GM18520 (cell line): ENCODE results near the gene DENND4A.
"Not testable (repeated sequence)": the region's sequence is repeated elsewhere in the genome, so short reads cannot be mapped to it uniquely, and the experiment has no call there.

ENCODE experiments used
- ATAC-seq: cut with Tn5 transposase; IDR thresholded peaks from one replicate; pipeline ENCODE4 v1.9.1; 2021; ENCODE audit not compliant: unreplicated experiment

The DENND4A gene

DNA sequence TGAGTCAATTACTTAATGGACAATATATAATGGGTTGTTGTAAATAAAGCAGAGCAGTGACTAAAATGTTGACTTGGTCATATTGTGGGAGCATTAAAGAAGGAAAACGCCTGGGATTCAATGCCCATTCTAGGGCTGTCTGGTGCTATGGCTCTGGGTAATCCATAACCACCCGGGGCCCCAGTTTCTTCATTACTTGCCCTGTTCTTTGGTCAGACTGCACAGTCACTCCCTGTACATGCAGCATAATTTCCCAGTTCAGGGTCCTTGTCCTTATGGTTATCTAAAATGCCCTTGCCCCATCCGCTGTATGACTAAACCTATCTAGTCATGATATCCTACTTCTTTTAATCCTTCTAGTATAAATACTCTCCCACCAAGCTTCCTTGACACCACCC, 27.5 kb upstream of the DENND4A start:
- ATAC-seq = no peak

DNA sequence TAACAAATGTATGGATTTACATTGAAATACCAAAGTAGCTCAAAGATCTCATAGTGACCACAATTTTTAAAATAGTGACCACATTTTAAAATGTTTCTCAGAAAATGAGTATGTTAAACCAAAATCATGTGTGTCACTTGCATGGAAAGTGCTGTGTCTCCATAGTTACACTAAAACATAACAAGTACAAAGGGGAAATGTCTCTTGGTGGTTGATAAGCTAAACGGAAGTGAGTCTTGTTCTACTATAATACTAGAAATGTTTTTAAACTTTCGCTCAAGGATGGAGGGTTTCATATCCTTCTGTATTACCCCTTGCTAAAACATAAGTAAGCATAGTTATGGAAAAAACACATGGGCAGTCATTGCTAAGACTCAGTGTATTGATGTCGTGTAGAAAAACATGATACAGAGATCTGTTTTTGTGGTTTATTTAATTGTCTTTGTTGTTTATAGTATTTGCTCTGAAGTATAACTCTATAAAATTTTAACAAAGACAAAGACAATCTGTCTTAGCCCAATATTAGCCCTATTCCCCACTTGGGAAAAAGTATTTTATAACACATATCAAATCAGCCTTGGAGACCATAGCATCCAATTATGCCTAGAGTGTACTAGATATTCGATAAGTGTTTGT, 27.0 kb upstream of the DENND4A start:
- peak; percentile 74 for ATAC-seq

DNA sequence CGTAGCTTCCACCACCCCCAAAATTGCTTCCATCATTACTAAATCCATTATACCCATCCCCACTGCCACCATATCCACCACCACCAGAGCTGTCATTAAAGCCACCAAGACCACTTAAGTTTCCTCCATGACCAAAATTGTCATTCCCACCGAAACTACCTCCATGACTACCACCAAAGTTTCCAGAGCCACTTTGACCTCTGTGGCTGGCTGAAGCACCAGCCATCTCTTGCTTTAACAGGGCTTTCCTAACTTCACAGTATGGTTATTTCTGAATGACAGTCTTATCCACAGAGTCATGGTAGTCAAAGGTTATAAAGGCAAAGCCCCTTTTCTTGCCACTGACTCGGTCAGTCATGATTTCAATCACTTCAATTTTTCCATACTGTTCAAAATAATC, 24.3 kb upstream of the DENND4A start:
- no peak for ATAC-seq

DNA sequence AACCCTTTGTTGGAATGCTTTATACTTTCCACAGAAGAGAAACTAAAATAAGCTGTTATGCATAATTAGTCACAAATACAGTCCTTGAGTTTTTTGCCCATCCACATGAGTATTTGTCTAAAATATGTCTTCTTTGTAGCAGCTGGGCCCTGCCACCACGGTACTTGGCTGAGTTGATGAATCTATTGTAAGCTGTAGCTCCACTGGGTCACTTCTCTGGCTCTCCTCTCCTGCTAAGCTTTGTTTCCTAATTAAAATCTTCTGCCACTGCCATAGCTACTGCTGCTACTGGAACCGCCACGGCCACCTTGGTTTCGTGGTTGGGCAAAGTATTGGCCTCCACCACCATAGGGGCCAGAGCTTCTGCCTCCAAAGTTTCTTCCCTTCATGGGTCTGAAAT, 23.9 kb upstream of the DENND4A start:
- not testable (repeated sequence) for ATAC-seq

DNA sequence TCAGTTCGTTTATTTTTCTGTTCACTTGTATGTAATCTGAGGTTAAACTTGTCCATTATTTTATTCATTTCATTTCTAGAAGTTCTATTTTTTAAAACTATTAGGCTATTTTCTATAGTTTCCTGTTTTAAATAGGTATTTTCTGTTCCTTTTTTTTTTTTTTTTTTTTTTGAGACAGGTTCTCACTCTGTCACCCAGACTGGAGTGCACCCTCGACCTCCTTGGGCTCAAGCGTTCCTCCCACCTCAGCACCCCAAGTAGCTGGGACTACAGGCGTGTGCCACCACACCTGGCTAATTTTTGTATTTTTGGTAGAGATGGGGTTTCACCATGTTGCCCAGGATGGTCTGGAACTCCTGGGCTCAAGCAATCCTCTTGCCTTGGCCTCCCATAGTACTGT, 22.2 kb upstream of the DENND4A start:
- ATAC-seq = not testable (repeated sequence)

DNA sequence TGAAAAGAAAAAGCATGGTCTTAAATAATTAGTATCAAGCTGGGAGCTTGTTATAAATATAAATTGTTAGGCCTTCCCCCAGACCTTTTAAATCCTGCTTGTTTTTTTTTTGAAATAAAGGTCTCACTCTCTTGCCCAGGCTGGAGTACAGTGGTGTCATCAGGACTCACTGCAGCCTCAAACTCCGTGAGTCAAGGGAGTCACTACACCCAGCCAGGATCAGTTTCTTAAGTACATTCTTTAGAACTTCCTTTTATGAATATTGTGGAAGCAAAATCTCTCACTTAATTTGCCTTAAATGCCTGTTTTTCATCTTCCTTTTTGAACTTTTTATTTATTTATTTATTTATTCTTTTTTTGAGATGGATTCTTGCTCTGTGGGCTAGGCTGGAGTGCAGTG, 20.8 kb upstream of the DENND4A start:
- no peak for ATAC-seq

DNA sequence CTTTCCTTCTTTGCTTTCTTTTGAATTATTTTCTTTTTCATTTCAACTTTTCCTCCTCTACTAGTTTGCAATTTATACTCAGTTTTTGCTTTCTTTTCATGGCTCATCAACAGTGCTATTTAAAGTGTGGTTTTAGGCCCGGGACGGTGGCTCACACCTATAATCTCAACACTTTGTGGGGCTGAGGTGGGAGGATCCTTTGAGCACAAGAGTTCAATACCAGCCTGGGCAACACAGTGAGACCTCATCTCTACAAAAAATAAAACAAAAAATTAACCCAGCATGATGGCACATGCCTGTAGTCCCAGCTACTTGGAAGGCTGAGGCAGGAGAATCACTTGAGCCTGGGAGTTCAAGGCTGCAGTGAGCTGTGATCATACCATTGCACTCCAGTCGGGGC, 20.4 kb upstream of the DENND4A start:
- no peak for ATAC-seq

DNA sequence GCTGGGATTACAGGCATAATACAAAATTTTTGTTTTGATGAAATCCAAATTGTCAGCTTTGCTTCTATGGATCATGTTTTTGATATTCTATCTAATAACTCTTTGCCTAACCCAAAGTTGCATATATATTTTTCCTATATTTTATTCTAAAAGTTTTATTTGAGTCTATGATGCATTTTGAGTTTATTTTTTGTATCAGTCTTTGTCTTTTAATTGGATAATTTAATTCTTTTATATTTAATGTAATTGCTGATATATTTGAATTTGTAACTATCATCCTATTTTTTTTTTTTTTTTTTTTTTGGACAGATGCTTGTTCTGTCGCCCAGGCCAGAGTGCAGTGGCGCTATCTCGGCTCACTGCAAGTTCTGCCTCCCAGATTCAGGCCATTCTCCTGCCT, 19.7 kb upstream of the DENND4A start:
- ATAC-seq = no peak

DNA sequence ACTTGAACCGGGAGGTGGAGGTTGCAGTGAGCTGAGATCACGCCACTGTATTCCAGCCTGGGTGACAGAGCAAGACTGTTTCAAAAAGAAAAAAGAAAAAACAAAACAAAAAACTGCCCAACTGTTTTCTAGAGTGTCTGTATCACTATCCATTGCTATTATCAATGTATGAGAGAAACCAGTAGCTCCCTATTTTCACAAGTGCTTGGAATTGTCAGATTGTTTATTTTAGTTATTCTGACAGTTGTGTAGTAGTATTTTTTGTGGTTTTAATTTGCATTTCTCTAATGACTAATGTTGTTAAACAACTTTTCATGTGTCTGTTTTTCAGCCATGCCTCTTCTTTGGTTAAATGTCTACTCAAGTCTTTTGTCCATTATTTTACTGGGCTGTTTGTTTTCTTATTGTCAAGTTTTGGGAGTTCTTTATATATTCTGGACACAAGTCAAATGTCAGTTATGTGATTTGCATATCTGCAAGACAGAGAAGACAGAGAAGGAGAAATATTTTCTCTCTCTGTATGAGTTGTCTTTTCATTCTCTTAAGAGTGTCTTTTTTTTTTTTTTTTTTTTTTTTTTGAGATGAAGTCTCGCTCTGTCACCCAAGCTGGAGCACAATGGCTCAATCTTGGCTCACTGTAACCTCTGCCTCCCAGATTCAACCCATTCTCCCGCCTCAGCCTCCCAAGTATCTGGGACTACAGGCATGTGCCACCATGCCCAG, 19.1 kb upstream of the DENND4A start:
- not testable (repeated sequence) for ATAC-seq

DNA sequence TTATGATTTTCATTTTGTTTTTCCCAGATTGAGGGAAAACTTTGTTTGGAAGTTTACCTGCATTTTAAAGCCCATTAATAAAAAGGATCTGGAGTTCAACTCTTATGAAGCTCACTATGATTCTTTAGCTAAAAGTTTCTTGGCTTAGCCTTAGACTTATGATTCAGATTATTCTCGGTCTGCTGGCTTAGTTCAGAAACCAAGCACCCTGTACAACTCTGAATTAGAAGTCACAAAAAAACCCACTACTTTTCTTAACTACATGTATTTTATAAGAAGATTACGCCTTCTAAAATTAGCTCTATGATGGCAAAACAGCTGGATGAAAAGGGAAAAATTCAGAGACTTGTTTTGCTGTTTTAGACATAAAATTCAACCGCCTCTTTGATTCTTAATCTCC, 14.3 kb upstream of the DENND4A start:
- ATAC-seq = no peak

DNA sequence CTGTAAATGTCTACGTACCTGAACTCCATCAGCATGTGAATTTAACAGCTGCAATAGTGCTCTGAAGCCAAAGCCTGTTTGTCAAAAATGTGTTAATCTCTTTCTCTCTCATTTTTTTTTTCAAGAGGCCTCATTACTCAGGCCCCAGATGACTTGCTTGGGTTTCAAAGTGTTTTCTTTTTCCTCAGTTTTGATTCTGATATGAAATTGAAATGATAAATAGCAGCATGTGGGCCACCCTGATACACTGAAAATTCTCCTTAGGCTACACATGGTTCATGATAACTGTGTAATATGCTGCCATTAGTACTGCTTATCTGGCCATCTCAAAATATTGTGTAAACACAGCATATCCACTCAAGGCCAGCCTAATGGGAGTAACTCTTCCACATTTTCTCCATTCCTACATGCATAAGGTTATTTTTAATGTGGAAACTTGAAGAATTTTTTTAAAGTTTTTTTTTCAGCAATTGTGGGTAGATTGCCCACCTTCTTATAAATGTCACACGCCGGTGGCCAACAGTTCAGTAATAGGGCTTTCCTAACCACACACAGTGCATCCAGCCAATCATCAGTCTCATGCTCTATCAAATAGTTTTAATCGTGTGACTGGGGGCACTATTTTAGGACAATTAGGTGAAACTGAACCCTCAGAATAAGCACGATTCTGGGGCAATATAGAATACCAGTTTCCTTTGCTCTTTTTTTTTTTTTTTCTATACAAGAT, 13.1 kb upstream of the DENND4A start:
- ATAC-seq = no peak

DNA sequence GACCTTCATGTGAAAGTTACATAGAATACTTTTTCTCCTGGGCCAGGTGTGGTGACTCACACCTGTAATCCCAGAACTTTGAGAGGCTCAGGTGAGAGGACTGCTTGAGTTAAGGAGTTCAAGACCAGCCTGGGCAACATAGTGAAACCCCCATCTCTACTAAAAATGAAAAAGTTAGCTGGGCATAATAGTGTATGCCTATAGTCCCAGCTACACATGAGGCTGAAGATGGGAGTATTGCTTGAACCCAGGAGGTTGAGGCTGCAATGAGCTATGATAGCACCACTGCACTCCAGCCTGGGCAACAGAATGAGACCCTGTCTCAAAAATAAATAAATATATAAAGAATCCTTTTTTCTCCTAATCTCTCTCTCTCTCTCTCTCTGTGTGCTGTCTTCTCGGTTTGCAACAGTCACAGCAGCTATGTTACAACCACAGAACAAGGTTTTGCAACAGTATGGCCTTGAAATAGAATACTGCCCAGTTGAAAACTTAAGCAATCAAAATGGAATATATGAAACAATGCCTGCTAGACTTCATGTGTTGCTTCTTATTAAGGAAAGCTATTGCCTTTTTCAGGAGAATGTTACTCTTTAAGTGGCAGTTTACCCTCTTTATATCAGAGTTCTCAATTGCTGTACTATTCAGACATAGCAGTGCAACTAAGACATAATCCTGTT, 12.3 kb upstream of the DENND4A start:
- no peak for ATAC-seq

DNA sequence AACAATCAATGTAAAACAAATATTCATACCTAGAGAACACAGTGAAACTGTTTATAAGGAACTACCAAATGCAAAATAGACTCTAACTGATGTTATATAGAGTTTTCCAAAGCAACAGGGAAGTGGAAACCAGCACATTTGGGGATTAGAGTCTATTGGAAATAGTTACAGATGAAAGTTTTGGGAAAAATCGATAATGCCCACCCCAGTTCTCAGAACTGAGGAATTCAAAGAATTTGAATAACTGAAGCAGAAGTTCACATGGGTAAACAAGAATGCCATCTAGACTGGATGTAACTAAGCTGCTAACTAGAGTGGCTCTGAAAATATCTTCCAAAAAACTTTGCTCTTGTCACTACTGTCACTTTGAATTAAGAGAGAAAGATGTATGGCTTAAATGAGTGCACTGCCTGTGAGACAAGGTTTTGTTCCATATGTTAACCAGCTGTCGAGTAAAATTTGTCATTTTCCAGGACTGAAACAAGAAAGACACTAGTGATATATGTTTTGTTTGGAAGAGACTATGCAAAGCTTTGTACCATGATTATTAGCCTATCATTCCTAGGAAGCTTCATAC, 9.2 kb upstream of the DENND4A start:
- no peak for ATAC-seq

DNA sequence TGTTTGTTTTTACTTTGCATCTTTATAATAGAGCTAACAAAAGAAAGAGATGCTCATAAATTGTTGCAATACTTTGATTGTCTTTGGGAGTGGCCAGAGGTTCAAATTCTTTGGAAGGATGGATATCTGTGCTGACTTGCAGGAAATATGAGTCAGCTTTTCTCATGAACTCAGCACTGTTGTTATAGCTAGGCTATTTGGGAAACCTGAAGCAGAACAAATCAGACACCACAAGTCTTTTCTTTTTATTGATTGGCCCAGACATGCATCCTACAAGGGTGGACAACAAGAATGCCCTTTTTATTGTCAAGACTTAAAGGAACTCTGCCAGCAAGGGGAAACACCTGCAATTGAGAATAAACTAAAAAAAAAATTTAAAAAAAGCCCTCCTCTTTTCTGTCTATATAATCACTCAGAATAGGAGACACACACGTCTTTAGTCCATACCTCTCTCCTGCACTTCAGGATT, 4.6 kb upstream of the DENND4A start:
- no peak for ATAC-seq

DNA sequence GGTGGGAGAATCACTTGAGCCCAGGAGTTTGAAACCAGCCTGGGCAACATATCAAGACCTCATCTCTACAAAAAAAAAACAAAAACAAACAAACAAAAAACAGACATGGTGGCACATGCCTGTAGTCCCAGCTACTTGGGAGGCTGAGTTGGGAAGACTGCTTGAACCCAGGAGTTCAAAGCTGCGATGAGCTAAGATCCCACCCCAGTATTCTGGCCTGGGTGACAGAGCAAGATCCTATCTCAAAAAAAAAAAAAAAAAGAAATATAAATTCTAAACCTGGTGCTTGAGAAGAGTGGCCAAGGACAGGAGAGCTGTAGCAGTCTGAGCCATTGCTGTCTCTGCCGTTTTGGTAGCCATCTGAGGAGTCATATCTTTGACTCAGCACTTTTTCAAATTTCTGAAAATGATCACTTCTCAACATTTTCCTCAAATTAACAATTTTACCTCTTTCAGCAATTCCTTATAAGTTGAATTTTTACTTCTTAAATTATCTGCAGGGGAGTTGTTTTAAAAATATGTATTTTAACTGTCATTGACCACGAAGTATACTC, 3.6 kb upstream of the DENND4A start:
- no peak for ATAC-seq

DNA sequence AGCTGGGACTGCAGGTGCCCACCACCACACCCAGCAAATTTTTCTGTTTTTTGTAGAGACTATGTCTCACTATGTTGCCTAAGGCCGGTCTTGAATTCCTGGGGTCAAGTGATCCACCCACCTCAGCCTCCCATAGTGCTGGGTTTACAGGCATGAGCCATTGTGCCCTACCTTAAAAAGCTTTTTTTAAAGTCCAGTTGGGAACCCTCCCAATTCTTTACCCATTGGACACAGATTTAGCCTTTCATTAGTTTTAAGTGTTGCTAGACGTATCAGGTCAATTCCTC, 1.7 kb upstream of the DENND4A start:
- no peak for ATAC-seq

DNA sequence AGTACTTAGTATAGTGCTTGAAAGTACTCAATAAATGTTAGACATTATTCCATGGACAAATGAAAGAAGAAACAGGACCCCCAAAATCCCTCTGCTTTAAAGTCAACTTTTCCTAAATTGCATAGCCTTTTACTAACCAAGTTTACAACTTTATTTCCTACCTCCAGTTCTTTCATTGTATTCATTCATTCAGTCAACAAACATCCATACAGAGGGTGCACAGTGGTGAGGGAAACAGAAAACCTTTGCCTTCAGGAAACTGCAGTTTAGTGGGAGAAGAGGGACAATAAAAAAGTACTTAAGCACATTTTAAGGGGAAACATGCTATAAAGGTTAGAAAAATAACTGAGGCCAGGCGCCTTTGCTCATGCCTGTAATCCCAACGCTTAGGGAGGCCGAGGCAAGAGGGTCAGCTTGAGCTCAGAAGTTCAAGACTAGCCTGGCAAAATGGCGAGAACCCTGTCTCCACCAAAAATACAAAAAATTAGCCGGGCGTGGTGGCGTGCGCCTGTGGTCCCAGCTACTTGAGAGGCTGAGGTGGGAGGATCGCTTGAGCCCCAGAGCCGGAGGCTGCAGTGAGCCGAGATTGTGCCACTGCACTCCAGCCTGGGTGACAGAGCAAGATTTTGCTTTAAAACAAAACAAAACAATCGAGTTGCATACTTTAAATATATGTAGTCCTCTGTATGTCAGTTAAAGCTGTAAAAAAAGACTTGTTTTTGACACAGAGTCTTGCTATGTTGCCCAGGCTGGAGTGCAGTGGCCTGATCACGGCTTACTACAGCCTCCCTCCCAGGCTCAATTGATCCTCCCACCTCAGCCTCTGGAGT, 1.1 kb upstream of the DENND4A start:
- ATAC-seq = no peak

DNA sequence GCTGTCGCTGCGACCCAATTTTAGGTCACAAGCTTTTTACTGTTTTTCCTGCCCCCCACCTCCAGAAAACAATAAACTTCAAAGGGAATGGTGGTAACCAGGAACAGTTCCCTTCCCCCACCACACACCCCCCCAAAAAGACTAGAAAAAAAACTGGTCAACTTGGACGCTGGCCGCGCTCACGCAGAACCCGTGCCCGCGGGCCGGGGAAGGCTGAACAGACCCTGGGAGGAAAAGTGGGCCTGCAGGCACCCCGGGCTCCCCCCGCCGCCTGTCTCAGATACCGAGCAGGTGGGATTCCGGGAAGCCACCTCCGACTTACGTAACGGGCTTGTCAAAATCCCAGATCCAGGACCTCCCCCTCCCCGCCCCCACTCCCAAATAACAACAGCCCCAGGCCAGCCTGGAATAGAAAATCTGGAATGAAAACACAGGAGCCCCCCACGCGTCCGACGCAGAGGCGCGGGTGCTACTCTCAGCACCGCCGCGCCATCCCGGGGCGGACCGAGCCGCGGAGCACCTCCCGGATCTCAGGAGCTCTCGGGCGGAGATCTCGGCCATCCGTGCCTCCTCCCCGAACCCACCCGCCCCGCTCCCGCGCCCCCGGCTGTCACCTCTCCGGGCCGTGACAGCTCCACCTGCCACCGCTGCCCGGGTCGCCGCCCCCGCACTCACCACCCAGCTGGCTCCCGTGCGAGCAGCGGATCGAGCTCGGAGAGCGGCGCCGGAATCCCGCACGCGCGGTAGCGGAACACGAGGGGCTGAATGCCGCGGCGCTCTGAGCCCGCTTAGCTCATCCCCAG, 557 bp downstream of the DENND4A start:
- no peak for ATAC-seq

DNA sequence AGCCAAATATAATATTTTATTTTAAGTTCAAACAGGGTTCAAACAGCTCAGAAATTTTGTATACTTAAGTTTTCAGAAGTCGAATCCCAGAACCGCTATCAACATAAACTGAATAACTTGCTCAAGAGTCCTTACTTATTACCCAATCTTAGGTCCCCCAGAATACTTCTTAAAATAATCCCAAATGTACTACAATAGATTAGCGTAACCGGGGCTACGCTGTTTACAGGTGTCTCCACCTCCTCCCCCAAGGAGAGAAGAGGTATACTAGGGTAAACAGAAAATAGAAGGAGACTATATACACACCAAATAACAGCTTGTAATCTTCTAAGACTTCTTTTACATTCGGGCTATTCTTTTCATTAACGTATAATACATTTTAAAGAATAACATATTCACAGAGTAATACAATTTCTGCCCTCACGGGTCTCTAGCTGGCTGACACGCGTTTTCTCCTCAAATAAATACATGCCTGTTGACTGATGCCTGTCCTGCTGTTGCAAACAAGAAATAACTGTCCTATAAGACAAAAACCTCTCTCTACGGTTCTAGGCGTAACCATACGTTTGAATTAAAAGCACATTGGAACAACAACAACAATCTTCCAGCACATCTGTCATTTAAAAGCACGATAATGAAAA, 1.3 kb downstream of the DENND4A start:
- ATAC-seq = no peak
